H1 (cell line): ENCODE measurements around the gene XKR7. TPM values are rescaled to one million over a fixed set of nuclear protein-coding genes. Genes with fewer than 3 reads are reported as not detected.

Experiments
- CTCF ChIA-PET: fragments of 300-600 bp; sonication (Branson Sonifier 250); formaldehyde crosslinking; loops from one replicate; lab custom pipeline; 2021; ENCODE audit not compliant: partially characterized antibody; lab: Charles Lee
- POLR2A ChIA-PET: fragments of 300-600 bp; sonication (Branson Sonifier 250); formaldehyde crosslinking; loops from one replicate; lab custom pipeline; 2021; ENCODE audit warnings: inconsistent platforms; ENCODE audit not compliant: partially characterized antibody; lab: Charles Lee
- DNase-seq, 2 experiments: peaks; one replicate each; pipeline versions ENCODE4 v3.0.0 to v3.0.0-alpha.2; 2010 to 2022; ENCODE audit warnings: low spot score in 2 of 2, low read depth in 1 of 2, mixed read lengths in 1 of 2
- FAIRE-seq: peaks from 2 replicates; lab custom pipeline; 2011; peaks lifted over from hg19 to GRCh38; lab: Jason Lieb, UNC
- H2AFZ ChIP-seq: 2 replicates; pipeline ENCODE4 v1.8.1; 2012; ENCODE audit warnings: low read length, inconsistent platforms
- H2AK5ac ChIP-seq: 2 replicates; pipeline ENCODE4 v1.6.1; 2013; ENCODE audit warnings: low read depth, low read length
- H2BK120ac ChIP-seq: replicated peaks from 2 replicates; pipeline ENCODE3; 2013; ENCODE audit warnings: low read depth, low read length, inconsistent platforms
- H2BK12ac ChIP-seq: 2 replicates; pipeline ENCODE4 v1.6.1; 2013; ENCODE audit warnings: low read depth, low read length
- H2BK15ac ChIP-seq: 2 replicates; pipeline ENCODE4 v1.6.1; 2013; ENCODE audit warnings: low read length
- H2BK20ac ChIP-seq: 2 replicates; pipeline ENCODE4 v1.6.1; 2013; ENCODE audit warnings: low read length
- H2BK5ac ChIP-seq: 2 replicates; pipeline ENCODE4 v1.6.1; 2013; ENCODE audit warnings: low read depth, low read length
- H3K14ac ChIP-seq: 2 replicates; pipeline ENCODE4 v1.6.1; 2013; ENCODE audit warnings: inconsistent platforms; ENCODE audit not compliant: insufficient read length
- H3K18ac ChIP-seq: 2 replicates; pipeline ENCODE4 v1.6.1; 2013; ENCODE audit warnings: low read length; ENCODE audit errors: extremely low read depth
- H3K23ac ChIP-seq: 2 replicates; pipeline ENCODE4 v1.6.1; 2013; ENCODE audit warnings: inconsistent platforms; ENCODE audit not compliant: insufficient read length
- H3K23me2 ChIP-seq: 2 replicates; pipeline ENCODE4 v1.6.1; 2013; ENCODE audit warnings: low read depth, low read length
- H3K27ac ChIP-seq: 2 replicates; pipeline ENCODE4 v1.6.1; 2011; ENCODE audit warnings: low read depth, low read length, inconsistent platforms
- H3K27me3 ChIP-seq, 4 experiments: replicated peaks in 1 of 4; 1 replicate in 1 of 4; 2 replicates in 3 of 4; pipeline versions ENCODE4 v1.6.1 to v1.8.1; 2011 to 2013; ENCODE audit warnings: low read length in 3 of 4, mild to moderate bottlenecking in 3 of 4, inconsistent platforms in 2 of 4, mixed read lengths in 2 of 4, moderate library complexity in 1 of 4; ENCODE audit not compliant: control insufficient read depth in 3 of 4, insufficient read depth in 3 of 4; ENCODE audit errors: extremely low read depth in 1 of 4
- H3K36me3 ChIP-seq, 4 experiments: 2 replicates each; pipeline versions ENCODE4 v1.6.1 to v1.8.1; 2011 to 2013; ENCODE audit warnings: mild to moderate bottlenecking in 4 of 4, low read length in 3 of 4, moderate library complexity in 2 of 4, control low read depth in 1 of 4, inconsistent platforms in 1 of 4; ENCODE audit not compliant: insufficient read depth in 4 of 4, control insufficient read depth in 2 of 4
- H3K4ac ChIP-seq: replicated peaks from 2 replicates; pipeline ENCODE3; 2013; ENCODE audit warnings: low read length, low read depth, mixed read lengths, inconsistent platforms; ENCODE audit not compliant: insufficient read length
- H3K4me1 ChIP-seq, 4 experiments: replicated peaks in 1 of 4; 1 replicate in 1 of 4; 2 replicates in 3 of 4; pipeline versions ENCODE4 v1.6.1 to v1.8.1; 2011 to 2013; ENCODE audit warnings: low read length in 3 of 4, inconsistent platforms in 2 of 4, mixed read lengths in 1 of 4; ENCODE audit not compliant: insufficient read depth in 4 of 4, control insufficient read depth in 3 of 4
- H3K4me2 ChIP-seq, 2 experiments: 2 replicates each; pipeline versions ENCODE4 v1.6.1 to v1.8.1; 2011 to 2013; ENCODE audit warnings: low read depth in 2 of 2, low read length in 2 of 2, control low read depth in 1 of 2, inconsistent platforms in 1 of 2, mild to moderate bottlenecking in 1 of 2; ENCODE audit not compliant: insufficient read depth in 1 of 2
- H3K4me3 ChIP-seq, 4 experiments: fragments of 200-600, 300-600 bp in 1 of 4; sonication (generic), shearing (Covaris generic), sonication (Bioruptor Twin) in 1 of 4; 2 replicates each; pipeline versions ENCODE4 v1.5.1 to v1.8.1; 2011 to 2016; ENCODE audit warnings: low read length in 4 of 4, low read depth in 3 of 4, control low read depth in 2 of 4, inconsistent platforms in 2 of 4, mild to moderate bottlenecking in 2 of 4, mixed read lengths in 1 of 4, moderate library complexity in 1 of 4; ENCODE audit not compliant: insufficient read depth in 2 of 4; ENCODE audit errors: extremely low read depth in 1 of 4
- H3K56ac ChIP-seq: replicated peaks from 2 replicates; pipeline ENCODE3; 2013; ENCODE audit warnings: low read depth, mild to moderate bottlenecking, mixed read lengths, low read length, inconsistent platforms; ENCODE audit not compliant: insufficient read length
- H3K79me1 ChIP-seq: 2 replicates; pipeline ENCODE4 v1.6.1; 2013; ENCODE audit warnings: low read depth, low read length, control low read depth
- H3K79me2 ChIP-seq, 2 experiments: 2 replicates each; pipeline versions ENCODE4 v1.6.1 to v1.8.1; 2012 to 2013; ENCODE audit warnings: low read length in 2 of 2, mild to moderate bottlenecking in 2 of 2, inconsistent platforms in 1 of 2; ENCODE audit not compliant: insufficient read depth in 2 of 2, control insufficient read depth in 1 of 2
- H3K9ac ChIP-seq, 4 experiments: replicated peaks in 1 of 4; 1 replicate in 1 of 4; 2 replicates in 3 of 4; pipeline versions ENCODE4 v1.6.1 to v1.8.1; 2011 to 2013; ENCODE audit warnings: low read depth in 3 of 4, low read length in 3 of 4, control low read depth in 2 of 4, mild to moderate bottlenecking in 2 of 4, moderate library complexity in 2 of 4, inconsistent platforms in 1 of 4; ENCODE audit errors: extremely low read depth in 1 of 4
- H3K9me3 ChIP-seq, 2 experiments: 2 replicates each; pipeline versions ENCODE4 v1.6.1 to v1.8.1; 2012 to 2013; ENCODE audit warnings: mild to moderate bottlenecking in 2 of 2, moderate library complexity in 2 of 2, control low read depth in 1 of 2, inconsistent platforms in 1 of 2, low read depth in 1 of 2, low read length in 1 of 2, mixed read lengths in 1 of 2; ENCODE audit not compliant: insufficient read depth in 2 of 2
- H4K20me1 ChIP-seq, 2 experiments: replicated peaks in 1 of 2; 2 replicates each; pipeline versions ENCODE3 to v1.8.1; 2011 to 2013; ENCODE audit warnings: inconsistent platforms in 2 of 2, low read length in 2 of 2, mild to moderate bottlenecking in 1 of 2; ENCODE audit not compliant: insufficient read depth in 2 of 2, control insufficient read depth in 1 of 2
- H4K5ac ChIP-seq: 2 replicates; pipeline ENCODE4 v1.6.1; 2013; ENCODE audit warnings: low read length, low read depth, mixed read lengths, inconsistent platforms; ENCODE audit not compliant: insufficient read length
- H4K8ac ChIP-seq: 2 replicates; pipeline ENCODE4 v1.8.0; 2013; ENCODE audit warnings: mild to moderate bottlenecking, moderate library complexity, low read length, inconsistent platforms; ENCODE audit not compliant: insufficient read depth; ENCODE audit errors: extremely low read depth
- H4K91ac ChIP-seq: replicated peaks from 2 replicates; pipeline ENCODE3; 2013; ENCODE audit warnings: low read length, mixed read lengths, inconsistent platforms; ENCODE audit not compliant: insufficient read length
- ASH2L ChIP-seq: fragments of 200-600, 300-600 bp; sonication (generic); IDR thresholded peaks from one replicate; pipeline ENCODE4 v1.7.1; 2017; ENCODE audit warnings: low read length
- EGR1 ChIP-seq: IDR thresholded peaks from 2 replicates; pipeline ENCODE4 v1.6.1; 2011; ENCODE audit warnings: low read depth, low read length, borderline replicate concordance
- POLR2A ChIP-seq, 2 experiments: IDR thresholded peaks; 1 replicate in 1 of 2; 2 replicates in 1 of 2; pipeline ENCODE4 v1.6.1; 2011; ENCODE audit warnings: low read depth in 2 of 2, low read length in 2 of 2, mild to moderate bottlenecking in 2 of 2; ENCODE audit errors: control extremely low read depth in 1 of 2
- RBBP5 ChIP-seq: IDR thresholded peaks from 2 replicates; pipeline ENCODE4 v1.7.1; 2012; ENCODE audit warnings: low read depth, mild to moderate bottlenecking, inconsistent platforms, low read length, moderate library complexity, borderline replicate concordance
- SAP30 ChIP-seq: fragments of 300-600 bp; sonication (generic); IDR thresholded peaks from 2 replicates; pipeline ENCODE4 v1.7.1; 2012; ENCODE audit warnings: low read length, moderate library complexity, mild to moderate bottlenecking, inconsistent platforms; ENCODE audit not compliant: insufficient read depth, insufficient replicate concordance
- TAF1 ChIP-seq: IDR thresholded peaks from 2 replicates; pipeline ENCODE4 v1.6.1; 2011; ENCODE audit warnings: mild to moderate bottlenecking, low read depth, low read length
- YY1 ChIP-seq: IDR thresholded peaks from 2 replicates; pipeline ENCODE4 v1.6.1; 2011; ENCODE audit warnings: low read depth, mild to moderate bottlenecking, low read length
- WGBS, 2 experiments: shearing (Covaris generic) in 1 of 2; methylation state at CpG; one replicate each; pipeline versions ENCODE4 v1.1.6 to v1.1.7; 2013 to 2015; ENCODE audit warnings: low lambda C conversion rate in 2 of 2, mixed read lengths in 2 of 2, inconsistent platforms in 1 of 2, low coverage in 1 of 2, missing lambda C conversion rate in 1 of 2; ENCODE audit not compliant: insufficient replicate concordance in 2 of 2, insufficient coverage in 1 of 2, insufficient read length in 1 of 2; ENCODE audit errors: extremely low coverage in 1 of 2, missing lambda C conversion rate in 1 of 2; 5-methylcytosine and 5-hydroxymethylcytosine counted together
- polyA plus RNA-seq, 7 experiments: library from polyadenylated mRNA; depleted of rRNA in 3 of 7; stranded (reverse) in 5 of 7; unstranded in 2 of 7; fragments of >200 nt in 5 of 7; fragments of 200-250 nt in 2 of 7; gene quantifications; 1 replicate in 5 of 7; 2 replicates in 1 of 7; 4 replicates in 1 of 7; pipeline versions ENCODE4 v1.2.1 to v1.2.3, GENCODE V29; 2011 to 2013; ENCODE audit warnings: missing spikeins in 2 of 7, mixed read lengths in 2 of 7
- total RNA-seq: library from RNA; stranded (reverse); fragmentation: NEBNext Ultra II Directional; extraction: Animal tissue kit (Norgen Biotek cat#: 25700); gene quantifications from 2 replicates; pipeline ENCODE4 v1.2.1, GENCODE V29; 2021
- TF ChIP-seq, protein P1 (sequence below): IDR thresholded peaks from 2 replicates; pipeline ENCODE4 v1.6.1; 2012; ENCODE audit warnings: low read length, inconsistent platforms

XKR7 gene
- total and polyA plus RNA-seq, 2 of the 8 experiments (the other 6 are each of a cell fraction or from before 2014, with no cell fraction given), result 1.8 to 2.4 TPM

DNA sequence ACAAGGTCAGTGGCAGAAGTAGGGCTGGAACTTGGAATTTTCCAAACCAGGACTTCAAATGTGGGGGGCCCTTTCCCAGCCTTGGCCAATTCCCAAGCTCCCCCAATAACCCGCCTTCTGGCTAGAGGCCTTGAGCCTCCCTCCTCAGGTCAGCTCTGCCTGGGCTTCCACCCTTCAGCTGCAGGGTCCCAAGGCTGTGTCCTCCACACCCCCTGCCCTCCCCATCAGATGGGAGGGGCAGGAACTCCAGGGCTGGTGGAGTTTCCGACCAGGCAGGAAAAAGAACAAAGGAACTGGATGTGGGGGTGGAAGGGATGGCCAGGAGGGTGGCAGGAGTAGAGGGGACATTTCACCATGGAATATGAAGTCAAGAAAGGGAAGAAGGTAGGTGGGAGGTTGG lies 42.1 kb downstream of the XKR7 start, which contains the start of gene CCM2L:
Gene CCM2L (plus strand): TSS at position 338 of the 400 bp plus-strand sequence. CDS start 17 bp downstream, at position 355.
- no peak within 1 kb of the TSS for H3K56ac ChIP-seq
- no peak within 1 kb of the TSS for H2BK120ac ChIP-seq
- peaks cover 19 to 25% (median 22%) of the 10 kb centered on the region in 4 experiments for H3K4me1 ChIP-seq
- H3K4me3 ChIP-seq, result no peak within 1 kb of the TSS; a peak in 1 of 8 replicates
- no peaks in the 10 kb centered on the region for H3K79me1 ChIP-seq
- H4K5ac ChIP-seq, result no peak within 1 kb of the TSS
- no peak within 1 kb of the TSS for H3K23ac ChIP-seq
- peak within 1 kb of the TSS; percentile 33 for H3K4ac ChIP-seq
- FAIRE-seq (no peak), DNase-seq (no peak)
- H3K9me3 ChIP-seq, result no peaks in the 10 kb centered on the region
- H3K79me2 ChIP-seq, result no peaks in the 10 kb centered on the region
- peak within 1 kb of the TSS; percentile 42; the same call in 1 of the 2 replicates for H2BK12ac ChIP-seq
- ChIA-PET CTCF (interaction anchor here (1.0 kb wide), 1 partner anchor 159 kb away, joined by 3 read pairs; no protein-coding TSS in a partner anchor), POLR2A (no interaction called here)
- H2BK5ac ChIP-seq, result peak within 1 kb of the TSS; percentile 66; the same call in 1 of the 2 replicates
- H3K27ac ChIP-seq, result no peak within 1 kb of the TSS
- TF ChIP-seq ASH2L, result no peak
- TF ChIP-seq, protein P1, sequence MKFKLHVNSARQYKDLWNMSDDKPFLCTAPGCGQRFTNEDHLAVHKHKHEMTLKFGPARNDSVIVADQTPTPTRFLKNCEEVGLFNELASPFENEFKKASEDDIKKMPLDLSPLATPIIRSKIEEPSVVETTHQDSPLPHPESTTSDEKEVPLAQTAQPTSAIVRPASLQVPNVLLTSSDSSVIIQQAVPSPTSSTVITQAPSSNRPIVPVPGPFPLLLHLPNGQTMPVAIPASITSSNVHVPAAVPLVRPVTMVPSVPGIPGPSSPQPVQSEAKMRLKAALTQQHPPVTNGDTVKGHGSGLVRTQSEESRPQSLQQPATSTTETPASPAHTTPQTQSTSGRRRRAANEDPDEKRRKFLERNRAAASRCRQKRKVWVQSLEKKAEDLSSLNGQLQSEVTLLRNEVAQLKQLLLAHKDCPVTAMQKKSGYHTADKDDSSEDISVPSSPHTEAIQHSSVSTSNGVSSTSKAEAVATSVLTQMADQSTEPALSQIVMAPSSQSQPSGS, result no peak
- no peak for TF ChIP-seq TAF1
- no peak for TF ChIP-seq POLR2A (IDR thresholded peaks at IDR 0.05; ENCODE audit: control extremely low read depth in 1 of 2, low read depth in 2 of 2, low read length in 2 of 2)
- TF ChIP-seq SAP30, result no peak
- no peak for TF ChIP-seq YY1
- no peak for TF ChIP-seq EGR1
- no peak for TF ChIP-seq RBBP5
- H2AK5ac ChIP-seq, result no peak within 1 kb of the TSS
- H4K20me1 ChIP-seq, result no peaks in the 10 kb centered on the region
- no peak within 1 kb of the TSS for H2BK20ac ChIP-seq
- 65% methylated on average over 2 of the region's 2 CpGs; no CpG with 5 or more reads in 1 of the 2 experiments for WGBS, 2 experiments
- H2BK15ac ChIP-seq, result peak within 1 kb of the TSS; percentile 61; the same call in 1 of the 2 replicates
- peak within 1 kb of the TSS in 1 of 2 experiments; percentile 33; a peak in 1 of 4 replicates for H3K4me2 ChIP-seq
- H3K18ac ChIP-seq, result peak within 1 kb of the TSS; percentile 67
- no peaks in the 10 kb centered on the region; a peak in 1 of 7 replicates for H3K27me3 ChIP-seq
- no peak within 1 kb of the TSS for H3K14ac ChIP-seq
- no peak within 1 kb of the TSS for H3K9ac ChIP-seq
- H2AFZ ChIP-seq, result 0 out of 2 replicates have a peak within 1 kb of the TSS, but pooled peaks have one; percentile 26
- H4K91ac ChIP-seq, result peak within 1 kb of the TSS; percentile 45
- no peaks in the 10 kb centered on the region for H3K36me3 ChIP-seq
- H4K8ac ChIP-seq, result no peak within 1 kb of the TSS
- peaks cover 2% of the 10 kb centered on the region; the same call in 1 of the 2 replicates for H3K23me2 ChIP-seq
